ENCODE data around the gene AMZ1.
"Not testable (repeated sequence)": the region's sequence is repeated elsewhere in the genome, so short reads cannot be mapped to it uniquely, and the experiment has no call there.

AMZ1 gene

DNA sequence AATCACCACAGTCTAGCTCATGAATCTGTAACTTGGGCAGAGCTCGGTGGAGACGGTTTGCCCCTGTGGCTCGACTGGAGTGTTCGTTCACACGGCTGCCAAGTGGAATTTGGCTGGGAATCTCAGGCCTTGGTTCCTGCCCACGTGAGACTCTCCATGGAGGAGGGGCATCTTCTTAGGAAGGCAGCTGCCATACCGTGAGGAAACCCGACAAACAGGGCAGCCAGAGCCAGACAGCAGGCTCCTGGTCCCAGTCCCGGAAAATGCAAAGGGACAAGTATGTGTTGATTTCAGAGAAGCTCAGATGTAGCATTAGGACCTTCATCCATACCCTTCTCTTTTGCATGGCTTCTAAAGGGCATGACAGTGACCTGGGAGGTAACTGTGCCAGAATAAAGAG is 26.6 kb downstream of the AMZ1 start:
- DNase-seq: no peak

- DNase-seq: peak; percentile 24
Observed at GRCh38 chr7:2715341-2716231, 27.6 kb downstream of the AMZ1 start.

DNA sequence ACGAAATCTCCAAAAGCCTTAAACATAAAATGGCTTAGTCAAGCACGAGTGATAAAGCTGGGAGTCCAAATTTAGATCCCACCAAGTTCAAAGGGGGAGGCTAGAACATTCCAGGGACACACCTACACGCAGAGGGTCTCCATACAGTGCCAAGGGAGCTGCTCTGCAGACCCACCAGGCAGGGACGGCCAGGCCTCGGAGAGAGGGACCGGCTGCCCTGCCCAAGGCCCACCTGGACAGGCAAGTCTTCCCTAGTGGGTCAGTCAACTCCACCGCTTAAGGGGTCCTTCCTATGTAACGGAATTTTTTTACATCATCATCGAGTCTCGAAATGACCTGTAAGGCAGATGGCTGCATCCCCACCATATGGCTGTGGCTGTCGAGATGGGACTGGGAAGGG is 28.5 kb downstream of the AMZ1 start:
- no peak for DNase-seq

DNA sequence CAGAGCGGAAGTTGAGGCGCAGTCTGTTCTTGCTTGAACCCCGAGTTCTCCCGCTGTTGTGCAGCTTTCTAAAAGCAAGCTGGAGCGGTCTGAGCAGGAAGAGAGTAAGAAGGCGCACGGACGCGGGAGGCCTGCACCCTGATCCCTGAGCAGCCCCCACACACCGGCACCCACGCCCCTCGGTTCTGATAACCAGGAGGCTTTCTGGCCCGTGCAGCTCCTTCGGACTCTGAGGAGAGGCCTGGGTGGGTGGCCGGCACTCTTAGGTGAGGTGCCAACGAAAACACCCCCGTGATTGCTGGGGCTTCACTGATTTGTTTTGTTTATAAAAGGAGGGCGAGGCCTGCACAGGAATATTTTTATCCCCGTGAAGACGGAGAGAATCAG is 28.9 kb downstream of the AMZ1 start:
- no peak for DNase-seq

DNA sequence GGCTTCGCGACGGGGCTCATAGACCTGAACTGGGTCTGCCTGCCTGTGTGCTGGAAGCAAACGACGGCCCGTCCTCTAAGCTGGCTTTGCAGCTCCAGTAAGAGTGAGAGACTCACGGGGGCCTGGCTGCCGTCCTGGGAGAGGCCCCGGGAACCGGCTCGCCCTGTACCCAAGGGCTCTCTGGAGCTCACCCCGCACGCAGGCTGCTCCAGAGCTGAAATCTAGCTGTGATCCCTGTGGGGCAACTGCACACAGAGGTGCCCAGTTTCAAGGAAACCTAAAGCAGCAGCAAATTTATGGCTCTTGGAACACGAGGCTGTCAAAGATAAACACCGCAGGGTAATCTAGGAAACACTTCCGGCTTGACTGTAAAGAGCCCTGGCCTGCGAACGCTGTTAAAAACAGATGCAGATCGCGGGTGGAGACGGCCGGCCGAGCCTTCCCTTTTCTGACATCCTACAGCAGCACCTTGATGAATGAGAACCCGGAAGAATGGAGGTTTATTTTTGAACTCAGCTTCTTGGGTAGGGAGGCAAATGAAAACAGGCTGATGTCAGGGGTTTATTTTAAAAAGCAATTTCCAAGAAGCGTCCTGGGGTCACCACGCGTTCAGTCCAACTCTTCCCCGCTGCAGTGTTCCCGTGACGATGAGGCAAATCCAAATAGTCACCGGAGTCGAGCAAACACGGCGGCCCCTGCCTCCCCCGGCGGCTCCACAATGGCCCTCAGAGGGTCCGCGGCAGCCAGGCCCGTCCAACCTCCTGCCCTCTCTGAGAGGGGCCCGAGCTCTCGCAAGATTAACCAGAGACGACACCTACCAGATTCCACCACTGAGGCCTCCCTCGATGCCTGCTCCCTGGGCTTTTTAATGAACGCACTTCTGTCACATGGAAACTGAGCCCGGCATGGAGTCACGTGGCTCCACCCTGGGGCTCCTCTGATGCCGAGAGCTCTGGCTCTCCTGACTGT is 29.6 kb downstream of the AMZ1 start:
- DNase-seq: peak; percentile 21

GRCh38 chr7:2718296-2718965 is 30.4 kb downstream of the AMZ1 start:
- DNase-seq: no peak

DNA sequence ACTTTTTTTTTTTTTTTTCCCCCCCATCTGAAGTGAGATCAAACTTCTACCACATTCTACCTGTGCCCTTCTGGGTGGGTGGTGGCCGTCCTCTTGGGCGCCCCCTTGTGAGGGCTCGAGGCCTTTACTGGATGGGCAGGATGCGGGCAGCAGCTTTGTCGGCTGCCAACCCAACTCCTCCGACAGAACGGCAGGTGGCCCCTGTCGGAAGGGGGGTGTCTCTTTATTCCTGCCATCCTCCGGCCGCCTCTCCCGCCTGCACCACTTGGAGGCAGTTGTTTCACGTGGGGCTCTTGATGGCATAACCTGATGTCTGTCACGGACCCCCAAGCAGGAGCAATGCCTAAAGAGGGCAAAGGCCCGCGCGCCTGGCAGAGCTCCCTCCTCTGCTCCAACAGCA is 31.0 kb downstream of the AMZ1 start:
- DNase-seq: no peak

DNA sequence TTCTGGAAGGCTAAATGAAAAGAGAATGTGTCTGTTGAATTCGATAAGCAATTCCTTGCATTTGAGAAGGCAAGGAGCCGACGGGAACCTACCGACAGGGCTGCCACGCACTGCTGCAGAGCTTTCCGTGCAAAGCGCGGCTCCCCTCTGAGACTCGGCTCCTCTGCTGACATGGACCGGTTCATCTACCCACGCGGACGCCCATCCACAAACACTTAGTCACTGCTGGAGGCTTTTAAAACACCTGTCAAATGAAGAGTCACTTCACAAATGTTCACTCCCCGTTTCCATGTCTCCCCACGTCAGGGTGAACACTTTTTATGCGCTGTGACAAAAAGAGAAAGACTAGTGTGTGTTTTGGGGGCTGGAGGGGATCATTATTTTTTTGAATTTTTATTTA is 32.0 kb downstream of the AMZ1 start:
- no peak for DNase-seq

GRCh38 chr7:2721842-2722241 is 33.8 kb downstream of the AMZ1 start:
- DNase-seq: no peak

GRCh38 chr7:2722591-2722990 is 34.6 kb downstream of the AMZ1 start:
- no peak for DNase-seq

DNA sequence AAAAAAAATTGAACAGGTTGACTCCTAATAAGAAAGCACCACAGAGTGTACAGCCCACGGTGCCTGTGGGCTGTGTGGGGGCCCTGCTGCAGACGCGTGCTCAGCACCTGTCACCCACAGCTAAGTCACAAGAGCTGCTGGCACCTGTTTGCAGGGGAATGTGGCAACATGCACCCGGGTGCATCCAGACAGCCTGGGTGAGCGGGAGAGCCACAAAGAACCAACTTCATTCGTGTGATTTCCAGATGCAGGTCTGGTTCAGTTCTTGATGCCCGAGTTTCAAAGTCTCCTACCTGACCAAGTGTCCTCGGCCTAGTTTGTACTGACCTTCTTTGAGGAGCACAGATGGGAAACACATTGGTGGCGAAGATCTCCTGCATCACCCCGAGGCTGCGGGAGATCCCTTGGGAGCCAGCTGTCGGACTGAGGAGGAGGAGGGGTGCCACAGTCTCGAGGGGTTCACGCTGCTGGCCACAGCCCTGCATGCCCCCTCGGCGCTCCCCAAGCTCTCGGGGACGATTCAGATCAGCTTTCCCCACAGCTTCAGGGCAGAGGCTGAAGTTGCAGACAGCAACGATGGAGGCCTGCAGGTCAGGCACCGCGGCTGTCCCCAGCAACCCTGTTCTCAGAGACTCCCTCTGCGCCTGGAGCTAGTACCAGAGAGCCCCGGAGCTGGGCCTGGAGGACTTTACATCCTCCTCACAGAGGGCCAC is 35.3 kb downstream of the AMZ1 start:
- no peak for DNase-seq

DNA sequence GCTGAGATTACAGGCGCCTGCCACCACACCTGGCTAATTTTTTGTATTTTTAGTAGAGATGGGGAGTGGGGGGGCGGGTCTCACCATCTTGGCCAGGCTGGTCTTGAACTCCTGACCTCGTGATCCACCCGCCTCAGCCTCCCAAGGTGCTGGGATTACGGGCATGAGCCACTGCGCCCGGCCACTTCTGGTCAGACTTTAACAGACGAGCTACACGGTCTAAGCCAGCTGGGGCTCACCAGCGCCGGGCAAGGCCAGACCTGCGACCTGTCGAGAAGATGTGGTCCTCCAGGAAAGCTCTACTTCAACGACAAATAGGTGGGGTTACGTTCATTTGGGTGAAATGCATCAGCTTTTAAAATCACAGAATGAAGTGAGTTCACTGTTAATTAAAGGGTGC is 36.0 kb downstream of the AMZ1 start:
- not testable (repeated sequence) for DNase-seq

DNA sequence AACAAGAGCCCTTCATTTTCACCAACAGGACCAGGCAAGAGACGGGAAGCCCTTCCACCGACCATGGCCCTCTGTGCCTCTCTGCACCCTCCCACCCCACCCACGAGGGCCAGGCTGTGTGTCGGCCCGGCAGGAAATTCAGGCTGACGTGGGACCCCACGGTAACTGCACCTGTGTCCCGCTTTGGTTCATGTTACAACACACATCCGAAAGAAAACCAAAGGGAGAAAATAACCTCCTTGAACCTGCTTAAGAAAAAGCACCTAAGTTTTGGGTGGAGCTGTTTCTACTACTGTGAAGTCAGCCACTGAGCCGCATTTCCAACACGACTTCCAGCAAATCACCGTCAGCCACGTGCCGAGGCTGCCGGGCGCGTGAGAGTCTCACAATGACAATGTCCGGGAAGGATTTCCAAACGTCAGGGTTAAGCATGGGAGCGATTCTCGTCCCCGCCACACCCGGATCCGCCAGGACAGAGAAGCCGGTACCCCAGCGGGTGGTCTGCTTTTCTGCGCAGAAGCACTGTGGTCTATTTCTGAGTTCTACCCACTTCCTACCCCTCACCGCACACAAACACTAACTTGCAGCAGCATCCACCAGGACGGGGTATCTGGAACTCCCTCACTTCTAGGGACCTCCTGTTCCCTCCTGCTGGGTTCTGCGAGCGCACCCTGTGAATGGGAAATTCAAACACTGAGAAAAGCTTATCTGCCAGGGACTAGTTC is 36.6 kb downstream of the AMZ1 start:
- DNase-seq: no peak

DNA sequence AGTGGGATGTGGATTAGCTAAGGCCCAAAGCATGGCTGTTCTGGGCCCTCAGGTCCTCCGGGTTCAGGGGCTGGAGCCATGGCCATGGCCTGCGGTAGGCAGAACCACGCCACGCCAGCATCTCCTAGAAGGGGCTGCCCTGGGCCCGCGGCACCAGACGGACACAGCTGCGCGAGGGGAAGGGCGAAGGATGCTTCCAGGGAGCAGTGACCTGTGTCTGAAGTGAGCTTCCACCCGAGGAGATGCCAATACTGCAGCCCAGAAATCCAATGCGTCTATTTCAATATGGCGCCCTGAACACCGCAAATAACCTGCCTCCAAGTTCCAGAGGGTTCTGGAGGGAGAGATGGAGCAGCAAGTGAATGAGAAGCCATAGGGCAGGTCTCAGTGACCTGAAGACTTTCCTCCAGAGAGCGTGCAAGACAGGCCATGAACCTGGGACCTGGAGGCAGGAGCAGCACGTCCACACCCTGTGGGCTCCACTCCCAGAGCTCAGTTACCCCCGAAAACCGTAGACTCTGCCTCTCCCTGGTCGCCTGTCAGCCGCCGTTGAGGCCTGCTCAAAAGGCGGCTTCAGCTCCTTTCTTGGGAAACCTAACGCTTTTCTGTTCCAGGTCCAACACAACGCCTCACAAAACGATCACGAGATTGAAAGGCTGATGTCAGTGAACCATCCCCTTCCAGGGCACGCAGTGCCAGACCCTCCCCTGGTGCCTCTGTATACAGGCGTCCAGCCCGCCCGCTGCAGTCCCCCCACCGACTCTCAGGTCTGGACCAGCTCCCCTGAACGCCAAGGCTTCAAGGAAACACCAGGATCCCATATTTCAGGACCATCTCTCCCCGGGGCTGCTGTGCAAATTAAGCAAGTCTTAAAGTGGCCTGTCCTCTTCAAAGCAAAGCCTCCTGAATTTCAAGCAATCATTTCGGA is 37.4 kb downstream of the AMZ1 start:
- DNase-seq: no peak

GRCh38 chr7:2726316-2727018 is 38.5 kb downstream of the AMZ1 start:
- DNase-seq: no peak

GRCh38 chr7:2727206-2727605 is 39.2 kb downstream of the AMZ1 start:
- DNase-seq: not testable (repeated sequence)

DNA sequence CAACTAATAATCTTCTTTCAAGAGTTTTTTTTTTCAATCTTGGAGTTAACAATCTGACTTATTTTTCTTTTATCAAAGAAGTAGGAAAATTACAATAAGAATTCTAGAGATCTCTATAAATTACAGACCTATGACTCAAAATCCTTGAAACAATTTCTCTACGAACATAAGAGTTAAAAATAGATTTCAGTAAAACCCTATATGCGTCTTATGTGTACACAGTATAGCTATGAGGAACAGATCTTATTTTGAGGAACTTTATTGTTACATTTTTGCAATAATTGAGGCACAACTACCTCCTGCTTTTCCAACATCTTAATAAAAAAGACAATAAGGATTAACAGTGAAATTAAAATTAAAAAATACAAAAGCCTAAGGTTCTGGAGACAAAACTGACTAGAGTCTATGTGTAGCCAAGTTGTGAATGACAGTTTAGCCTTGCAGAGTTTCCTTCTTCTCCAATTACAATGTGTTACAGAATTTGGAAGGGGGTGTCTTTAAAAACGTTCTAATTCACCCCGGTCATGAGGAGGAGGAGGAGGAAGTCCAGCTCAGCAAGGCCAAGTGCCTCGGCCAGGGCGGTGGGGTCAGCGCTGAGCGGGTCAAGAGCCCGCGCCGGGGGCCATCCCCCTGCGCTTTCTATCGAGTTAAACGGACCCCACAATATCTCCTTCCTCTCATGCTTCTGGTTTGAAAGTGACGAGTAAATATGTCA is 40.5 kb downstream of the AMZ1 start:
- peak; percentile 25 for DNase-seq

- no peak for DNase-seq
Observed at GRCh38 chr7:2729031-2729892, 41.3 kb downstream of the AMZ1 start.

Measured in fibroblast of upper back skin (primary cell).